ENCODE measurements around the gene GCK.

DNA sequence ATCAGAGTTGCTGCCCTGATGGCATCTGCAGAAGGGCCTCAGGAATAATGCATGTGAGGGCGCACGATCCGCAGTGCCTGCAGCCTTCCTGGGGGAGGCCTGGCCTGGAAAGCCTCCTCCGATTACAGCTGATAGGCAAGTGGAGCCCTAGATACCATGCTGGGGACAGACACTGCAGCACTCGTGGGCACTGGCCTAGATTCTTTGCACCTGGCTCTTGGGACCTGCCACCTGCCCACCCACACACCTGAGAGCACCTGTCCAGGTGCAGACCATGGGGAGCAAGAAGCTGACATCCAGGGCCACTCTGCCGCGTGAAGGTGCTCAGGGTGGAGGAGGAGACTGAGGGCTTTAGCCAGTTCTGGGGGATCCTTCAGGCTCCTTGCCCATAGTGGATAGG is 26.3 kb upstream of the GCK start:
- TF ChIP-seq, protein P1, sequence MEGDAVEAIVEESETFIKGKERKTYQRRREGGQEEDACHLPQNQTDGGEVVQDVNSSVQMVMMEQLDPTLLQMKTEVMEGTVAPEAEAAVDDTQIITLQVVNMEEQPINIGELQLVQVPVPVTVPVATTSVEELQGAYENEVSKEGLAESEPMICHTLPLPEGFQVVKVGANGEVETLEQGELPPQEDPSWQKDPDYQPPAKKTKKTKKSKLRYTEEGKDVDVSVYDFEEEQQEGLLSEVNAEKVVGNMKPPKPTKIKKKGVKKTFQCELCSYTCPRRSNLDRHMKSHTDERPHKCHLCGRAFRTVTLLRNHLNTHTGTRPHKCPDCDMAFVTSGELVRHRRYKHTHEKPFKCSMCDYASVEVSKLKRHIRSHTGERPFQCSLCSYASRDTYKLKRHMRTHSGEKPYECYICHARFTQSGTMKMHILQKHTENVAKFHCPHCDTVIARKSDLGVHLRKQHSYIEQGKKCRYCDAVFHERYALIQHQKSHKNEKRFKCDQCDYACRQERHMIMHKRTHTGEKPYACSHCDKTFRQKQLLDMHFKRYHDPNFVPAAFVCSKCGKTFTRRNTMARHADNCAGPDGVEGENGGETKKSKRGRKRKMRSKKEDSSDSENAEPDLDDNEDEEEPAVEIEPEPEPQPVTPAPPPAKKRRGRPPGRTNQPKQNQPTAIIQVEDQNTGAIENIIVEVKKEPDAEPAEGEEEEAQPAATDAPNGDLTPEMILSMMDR (IDR thresholded peaks at IDR 0.05), result no peak
- TF ChIP-seq POLR2A (IDR thresholded peaks at IDR 0.05) (no peak), POLR2AphosphoS5 (IDR thresholded peaks at IDR 0.05) (no peak)
